ENCODE measurements around the gene PHC2. TPM values are rescaled to one million over a fixed set of nuclear protein-coding genes. Genes with fewer than 3 reads are reported as not detected.

Gene PHC2
- total and polyA plus RNA-seq, 2 of the 13 experiments (the other 11 are each of a cell fraction or from before 2014, with no cell fraction given), result 52.5 to 84.9 TPM

GRCh38 chr1:33342041-33342723 is 88.7 kb downstream of the PHC2 start (continued):
- TF ChIP-seq ZNF597 (CRISPR knock-in tag; IDR thresholded peaks at IDR 0.05) (no peak), HMG20B (CRISPR knock-in tag; conservative IDR thresholded peaks at IDR 0.05) (peak; percentile 87), ZNF839 (CRISPR knock-in tag; IDR thresholded peaks at IDR 0.05; ENCODE audit: borderline replicate concordance) (no peak), ZNF562 (CRISPR knock-in tag; IDR thresholded peaks at IDR 0.05; ENCODE audit: borderline replicate concordance) (no peak), PRDM4 (CRISPR knock-in tag; IDR thresholded peaks at IDR 0.05; ENCODE audit: borderline replicate concordance) (no peak), SMARCC2 (IDR thresholded peaks at IDR 0.05) (no peak), CENPT (CRISPR knock-in tag; IDR thresholded peaks at IDR 0.05; ENCODE audit: low read depth) (no peak), ZNF430 (CRISPR knock-in tag; IDR thresholded peaks at IDR 0.05) (no peak), PAF1 (CRISPR knock-in tag; IDR thresholded peaks at IDR 0.05) (0 out of 2 replicates have a peak, but pooled peaks have one; percentile 59), GTF2F1 (IDR thresholded peaks at IDR 0.05; ENCODE audit: low read length) (no peak), TBX2 (CRISPR knock-in tag; IDR thresholded peaks at IDR 0.05; ENCODE audit: borderline replicate concordance) (peak; percentile 99), HOXA3 (CRISPR knock-in tag; IDR thresholded peaks at IDR 0.05) (peak; percentile 95), ADNP (CRISPR knock-in tag; IDR thresholded peaks at IDR 0.05) (no peak), ATAD3A (CRISPR knock-in tag; IDR thresholded peaks at IDR 0.05) (no peak), PHF5A (CRISPR knock-in tag; IDR thresholded peaks at IDR 0.05; ENCODE audit: low read depth, unreplicated experiment) (no peak), ELF1 (CRISPR knock-in tag; IDR thresholded peaks at IDR 0.05) (peak; percentile 63; the same call in 1 of the 2 replicates), ZNF501 (CRISPR knock-in tag; IDR thresholded peaks at IDR 0.05) (peak; percentile 92), FOXC1 (CRISPR knock-in tag; IDR thresholded peaks at IDR 0.05; ENCODE audit: borderline replicate concordance) (no peak), ZNF660 (CRISPR knock-in tag; IDR thresholded peaks at IDR 0.05; ENCODE audit: borderline replicate concordance, low read depth) (no peak), ZNF652 (CRISPR knock-in tag; IDR thresholded peaks at IDR 0.05; ENCODE audit: borderline replicate concordance, low read depth) (peak; percentile 67; the same call in 1 of the 2 replicates), ZNF564 (CRISPR knock-in tag; IDR thresholded peaks at IDR 0.05) (no peak; the same call in 1 of the 2 replicates), TERF1 (CRISPR knock-in tag; IDR thresholded peaks at IDR 0.05) (no peak), MXI1 (IDR thresholded peaks at IDR 0.05; ENCODE audit: borderline replicate concordance, low read depth, low read length) (peak; percentile 94; the same call in 2 of the 3 replicates), CBX2 (IDR thresholded peaks at IDR 0.05; ENCODE audit: low read depth, low read length) (no peak), CBX2 (CRISPR knock-in tag; IDR thresholded peaks at IDR 0.05; ENCODE audit: low read depth) (no peak), ZBTB8A (CRISPR knock-in tag; IDR thresholded peaks at IDR 0.05; ENCODE audit: borderline replicate concordance, low read depth) (no peak), YEATS2 (CRISPR knock-in tag; IDR thresholded peaks at IDR 0.05; ENCODE audit: borderline replicate concordance) (peak; percentile 73; the same call in 1 of the 2 replicates), ZNF552 (CRISPR knock-in tag; IDR thresholded peaks at IDR 0.05; ENCODE audit: borderline replicate concordance) (no peak; the same call in 1 of the 2 replicates)

All from HepG2 (cell line).